K562 (cell line): ENCODE measurements around the gene RFX3. TPM values are rescaled to one million over a fixed set of nuclear protein-coding genes. Genes with fewer than 3 reads are reported as not detected.
A peak's percentile ranks its signal among the peaks of the same experiment; 100 is the strongest.

ENCODE experiments used
- ARID4B ChIP-seq: sonication (generic); formaldehyde crosslinking; IDR thresholded peaks from 2 replicates; pipeline ENCODE4 v1.8.0; 2022; ENCODE audit warnings: mild to moderate bottlenecking, missing genetic modification reagents
- BHLHE40 ChIP-seq: IDR thresholded peaks from 2 replicates; pipeline ENCODE4 v1.6.1; 2011; ENCODE audit warnings: low read length, improper control_type of control experiment
- BRD4 ChIP-seq: fragments of 200-600 bp; sonication (generic); IDR thresholded peaks from 2 replicates; pipeline ENCODE4 v1.6.1; 2017; ENCODE audit warnings: inconsistent platforms
- FOXJ2 ChIP-seq: fragments of 200-800 bp; sonication (Bioruptor generic); IDR thresholded peaks from 2 replicates; pipeline ENCODE4 v1.6.1; 2016; ENCODE audit warnings: missing genetic modification characterization, missing compliant biosample characterization
- FOXK2 ChIP-seq, 2 experiments: fragments of 450-650 bp; IDR thresholded peaks in 1 of 2; conservative IDR thresholded peaks in 1 of 2; 2 replicates each; pipeline ENCODE4 v1.6.1; 2016; ENCODE audit warnings: low read depth in 2 of 2, mild to moderate bottlenecking in 1 of 2
- GTF3C2 ChIP-seq: IDR thresholded peaks from 3 replicates; pipeline ENCODE4 v1.6.1; 2011; ENCODE audit warnings: borderline replicate concordance, mild to moderate bottlenecking, moderate library complexity; ENCODE audit not compliant: insufficient read length; ENCODE audit errors: extremely low read depth
- MYNN ChIP-seq, 2 experiments: sonication (generic); formaldehyde crosslinking in 1 of 2; IDR thresholded peaks; 2 replicates each; pipeline versions ENCODE4 v1.5.0 to v1.6.1; 2016 to 2020; ENCODE audit warnings: antibody characterized with exemption in 1 of 2, missing genetic modification reagents in 1 of 2
- NBN ChIP-seq: fragments of 450-650 bp; IDR thresholded peaks from 2 replicates; pipeline ENCODE4 v1.6.1; 2016; ENCODE audit warnings: low read depth, mild to moderate bottlenecking
- NUFIP1 ChIP-seq: fragments of 450-650 bp; IDR thresholded peaks from 2 replicates; pipeline ENCODE4 v1.6.1; 2018; ENCODE audit not compliant: partially characterized antibody
- PBX2 ChIP-seq, 2 experiments: IDR thresholded peaks in 1 of 2; conservative IDR thresholded peaks in 1 of 2; 2 replicates each; pipeline ENCODE4 v1.6.1; 2016; ENCODE audit warnings: low read depth in 2 of 2, mild to moderate bottlenecking in 1 of 2, missing compliant biosample characterization in 1 of 2, missing genetic modification characterization in 1 of 2, moderate library complexity in 1 of 2
- PKNOX1 ChIP-seq: fragments of 450-650 bp; IDR thresholded peaks from 2 replicates; pipeline ENCODE4 v1.6.1; 2016
- RFX1 ChIP-seq: fragments of 450-650 bp; IDR thresholded peaks from 2 replicates; pipeline ENCODE4 v1.6.1; 2016; ENCODE audit warnings: mild to moderate bottlenecking, moderate library complexity
- RNF2 ChIP-seq: sonication (generic); IDR thresholded peaks from 2 replicates; pipeline ENCODE4 v1.6.1; 2016
- SIN3A ChIP-seq, 2 experiments: fragments of 150-350 bp in 1 of 2; IDR thresholded peaks; 2 replicates each; pipeline ENCODE4 v1.6.1; 2011 to 2016; ENCODE audit warnings: borderline replicate concordance in 2 of 2, low read depth in 2 of 2, low read length in 2 of 2, mild to moderate bottlenecking in 2 of 2, moderate library complexity in 2 of 2; ENCODE audit not compliant: control insufficient read depth in 1 of 2
- SREBF1 ChIP-seq: fragments of 150-350 bp; IDR thresholded peaks from 2 replicates; pipeline ENCODE4 v1.6.1; 2014; ENCODE audit warnings: antibody characterized with exemption, low read depth, low read length, borderline replicate concordance
- ZNF133 ChIP-seq: fragments of 250-450 bp; sonication (Bioruptor Pico); IDR thresholded peaks from 2 replicates; pipeline ENCODE4 v1.4.0; 2020; ENCODE audit warnings: mild to moderate bottlenecking
- ZNF551 ChIP-seq: fragments of 250-450 bp; sonication (Bioruptor Pico); IDR thresholded peaks from 2 replicates; pipeline ENCODE4 v1.5.0; 2021; ENCODE audit warnings: mild to moderate bottlenecking, moderate library complexity
- polyA plus RNA-seq, 8 experiments: library from polyadenylated mRNA; depleted of rRNA in 4 of 8; stranded (reverse) in 5 of 8; unstranded in 3 of 8; fragments of >200 nt; fragmentation: Nextera tagmentation in 2 of 8; fragmentation: Illumina TruSeq in 1 of 8; extraction: Ambion mirVana in 2 of 8; extraction: Trizol in 1 of 8; gene quantifications; 2 replicates each; pipeline versions ENCODE4 v1.2.1 to v1.2.3, GENCODE V29; 2011 to 2014; ENCODE audit warnings: inconsistent platforms in 1 of 8, missing spikeins in 1 of 8
- total RNA-seq, 7 experiments: library from RNA; depleted of rRNA in 6 of 7; stranded (reverse); fragments of >200 nt in 6 of 7; fragmentation: Illumina TruSeq in 2 of 7; extraction: Trizol in 2 of 7; gene quantifications; 2 replicates each; pipeline versions ENCODE4 v1.2.1 to v1.2.3, GENCODE V29; 2011 to 2021; ENCODE audit warnings: low replicate concordance in 1 of 7

The RFX3 gene
- total and polyA plus RNA-seq, 9 of the 15 experiments (the other 6 are each of a cell fraction or from before 2014, with no cell fraction given): 0.86 to 4.9 (median 2.0) TPM

GRCh38 chr9:3525836-3526164 is at the start of gene RFX3 (continued):
- TF ChIP-seq GTF3C2 (no peak), SREBF1 (no peak), FOXK2 (conservative IDR thresholded peaks at IDR 0.05 in 1 of 2, IDR thresholded peaks at IDR 0.05 in 1 of 2; ENCODE audit: low read depth in 2 of 2) (0 out of 4 replicates have a peak, but pooled peaks have one; percentile 58 to 60), RFX1 (peak; percentile 96), PBX2 (CRISPR knock-in tag; IDR thresholded peaks at IDR 0.05; ENCODE audit: low read depth) (peak; percentile 61; the same call in 1 of the 2 replicates), PBX2 (tag; conservative IDR thresholded peaks at IDR 0.05; ENCODE audit: low read depth) (peak; percentile 80), NBN (0 out of 2 replicates have a peak, but pooled peaks have one; percentile 25), SIN3A (IDR thresholded peaks at IDR 0.05; ENCODE audit: borderline replicate concordance in 2 of 2, control insufficient read depth in 1 of 2, low read depth in 2 of 2, low read length in 2 of 2) (peak; percentile 57 to 95; a peak in 2 of 4 replicates), ZNF133 (CRISPR knock-in tag) (no peak), FOXJ2 (peak; percentile 100), MYNN (IDR thresholded peaks at IDR 0.05) (peak; percentile 95), MYNN (CRISPR knock-in tag; IDR thresholded peaks at IDR 0.05) (no peak), BHLHE40 (peak; percentile 29; the same call in 1 of the 2 replicates), ARID4B (CRISPR knock-in tag) (peak; percentile 42; the same call in 1 of the 2 replicates), RNF2 (peak; percentile 74), ZNF551 (CRISPR knock-in tag) (no peak), NUFIP1 (no peak), BRD4 (no peak), PKNOX1 (peak; percentile 97)
